Measurements from ENCODE around the gene MEGF6. TPM values are rescaled to one million over a fixed set of nuclear protein-coding genes. Genes with fewer than 3 reads are reported as not detected.

MEGF6 gene
- total RNA-seq, 1 donor from 2014 or later: 9.5 TPM

DNA sequence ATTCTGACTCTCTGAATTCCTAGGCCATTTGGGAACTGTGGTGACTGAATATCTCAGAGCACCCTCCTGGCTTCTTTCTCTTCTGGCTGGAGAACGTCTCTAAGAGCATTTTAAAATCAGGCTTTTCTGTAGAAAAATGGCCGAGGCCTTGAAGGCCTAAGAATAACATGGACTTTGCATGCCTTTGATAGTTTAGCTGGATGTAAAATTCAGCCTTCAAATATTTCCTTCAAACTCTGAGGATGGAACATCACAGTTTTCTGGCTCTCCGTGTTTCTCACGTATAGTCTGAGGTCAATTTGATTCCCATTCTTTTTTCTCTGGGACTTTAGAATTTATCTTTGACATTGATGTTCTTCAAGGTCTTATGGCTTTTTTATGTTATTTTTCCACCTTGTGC, 122.9 kb downstream of the MEGF6 start:
- intact Hi-C loops (cut with micrococcal nuclease): no loop called here
- H3K9me3 ChIP-seq (replicated peaks): peaks cover 13% of the 10 kb centered on the region
- H3K4me3 ChIP-seq: no peak overlapping the region
- peaks cover 3% of the 10 kb centered on the region for H3K4me1 ChIP-seq
- peaks cover 28% of the 10 kb centered on the region for H3K27me3 ChIP-seq (ENCODE audit: low read depth)
- H3K36me3 ChIP-seq: no peaks in the 10 kb centered on the region
- no peak for TF ChIP-seq CTCF (IDR thresholded peaks at IDR 0.05; ENCODE audit: borderline replicate concordance)
- DNase-seq: no peak
- H3K27ac ChIP-seq (replicated peaks): no peak overlapping the region

- Histone ChIP-seq H3K36me3 (no peaks in the 10 kb centered on the region), H3K27ac (replicated peaks) (no peak overlapping the region), H3K9me3 (replicated peaks) (peaks cover 13% of the 10 kb centered on the region), H3K27me3 (ENCODE audit: low read depth) (peaks cover 33% of the 10 kb centered on the region), H3K4me1 (no peaks in the 10 kb centered on the region), H3K4me3 (no peak overlapping the region)
- no peak for TF ChIP-seq CTCF (IDR thresholded peaks at IDR 0.05; ENCODE audit: borderline replicate concordance)
- DNase-seq: no peak
- intact Hi-C loops (cut with micrococcal nuclease): no loop called here
These were observed 126.3 kb downstream of the MEGF6 start for GRCh38 chr1:3485016-3485415.

DNA sequence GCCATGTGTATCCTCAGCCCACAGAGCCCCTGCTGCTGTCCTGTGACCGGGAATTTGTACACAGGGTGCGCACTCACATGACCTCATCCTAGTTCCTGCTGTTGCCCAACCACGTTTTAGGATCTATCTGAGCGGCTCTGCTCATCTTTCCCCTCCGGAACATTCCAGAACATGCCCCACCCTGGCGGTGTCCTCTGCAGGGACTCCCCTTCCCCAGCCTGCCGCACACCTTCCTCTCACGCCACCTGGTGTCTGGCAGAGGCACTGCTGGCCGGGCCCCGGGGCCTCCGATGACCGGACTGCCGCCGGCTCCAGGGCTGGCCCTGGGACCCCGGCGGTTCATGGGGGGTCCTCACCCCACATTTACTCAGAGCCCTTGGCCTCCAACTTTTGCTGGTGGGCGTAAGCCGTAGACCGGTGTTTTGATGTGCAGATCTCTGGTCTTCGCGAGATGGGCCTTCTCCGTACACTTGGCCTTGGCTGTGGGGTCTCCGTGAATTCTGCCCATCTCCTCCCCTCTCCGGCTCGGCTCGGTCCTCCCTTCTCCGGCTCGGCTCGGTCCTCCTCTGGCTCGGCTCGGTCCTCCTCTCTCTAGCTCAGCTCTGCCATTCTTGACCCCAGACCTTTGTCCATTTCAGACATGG, 127.4 kb downstream of the MEGF6 start:
- Histone ChIP-seq H3K9me3 (replicated peaks) (peaks cover 10% of the 10 kb centered on the region), H3K4me1 (no peaks in the 10 kb centered on the region), H3K27me3 (ENCODE audit: low read depth) (peaks cover 33% of the 10 kb centered on the region), H3K36me3 (no peaks in the 10 kb centered on the region), H3K4me3 (no peak overlapping the region), H3K27ac (replicated peaks) (no peak overlapping the region)
- intact Hi-C loops (cut with micrococcal nuclease): no loop called here
- peak; percentile 91 for TF ChIP-seq CTCF (IDR thresholded peaks at IDR 0.05; ENCODE audit: borderline replicate concordance)
- DNase-seq: no peak

DNA sequence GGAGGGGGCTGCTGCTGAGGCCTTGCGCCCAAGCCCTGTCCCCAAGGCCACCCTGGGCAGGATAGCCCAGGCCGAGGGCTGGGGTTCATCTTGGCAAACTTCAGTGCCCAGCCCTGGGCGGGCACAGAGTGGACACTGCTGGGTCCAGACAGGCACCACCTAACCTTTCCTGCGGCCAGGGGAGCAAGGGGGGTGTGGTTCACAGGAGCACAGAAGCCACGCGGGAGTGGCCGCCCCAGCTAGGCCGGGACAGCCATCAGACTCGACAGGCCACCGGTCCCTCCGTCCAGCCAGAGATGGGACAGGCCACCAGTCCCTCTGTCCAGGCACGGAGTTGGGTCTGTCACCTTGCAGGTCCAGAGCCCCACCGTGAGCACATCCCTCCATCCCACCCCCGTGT, 127.9 kb downstream of the MEGF6 start:
- no peak for TF ChIP-seq CTCF (IDR thresholded peaks at IDR 0.05; ENCODE audit: borderline replicate concordance)
- H3K4me1 ChIP-seq: no peaks in the 10 kb centered on the region
- H3K27me3 ChIP-seq (ENCODE audit: low read depth): peaks cover 33% of the 10 kb centered on the region
- intact Hi-C loops (cut with micrococcal nuclease): no loop called here
- H3K9me3 ChIP-seq (replicated peaks): peaks cover 5% of the 10 kb centered on the region
- DNase-seq: no peak
- H3K4me3 ChIP-seq: no peak overlapping the region
- no peaks in the 10 kb centered on the region for H3K36me3 ChIP-seq
- no peak overlapping the region for H3K27ac ChIP-seq (replicated peaks)

DNA sequence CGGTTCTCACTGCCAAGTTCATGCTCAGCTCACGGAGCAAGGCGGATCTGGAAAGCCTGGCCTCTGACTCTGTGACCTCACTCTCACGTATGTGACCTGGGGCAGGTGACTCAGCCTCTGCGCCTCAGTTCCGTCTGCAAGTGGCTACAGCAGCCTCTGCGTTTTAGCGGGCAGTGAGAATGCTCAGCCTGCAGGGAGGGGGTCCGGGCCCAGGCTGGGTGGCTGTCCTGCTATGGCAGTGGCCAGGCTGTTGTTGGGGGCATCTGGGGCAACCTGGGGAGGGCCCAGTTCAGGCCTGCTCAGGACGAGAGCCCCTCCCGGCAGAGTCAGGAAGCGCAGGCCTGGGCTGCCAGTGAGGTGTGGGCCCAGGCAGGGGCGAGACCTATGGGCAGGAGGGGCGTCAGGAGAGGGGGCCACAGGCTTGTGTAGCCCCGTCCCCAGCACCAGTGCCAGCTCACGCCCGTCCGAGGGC, 128.9 kb downstream of the MEGF6 start:
- Histone ChIP-seq H3K4me1 (no peaks in the 10 kb centered on the region), H3K4me3 (no peak overlapping the region), H3K27me3 (ENCODE audit: low read depth) (peaks cover 33% of the 10 kb centered on the region), H3K27ac (replicated peaks) (no peak overlapping the region), H3K9me3 (replicated peaks) (no peaks in the 10 kb centered on the region), H3K36me3 (no peaks in the 10 kb centered on the region)
- no peak for TF ChIP-seq CTCF (IDR thresholded peaks at IDR 0.05; ENCODE audit: borderline replicate concordance)
- intact Hi-C loops (cut with micrococcal nuclease): no loop called here
- DNase-seq: no peak
